MM.1S (cell line): ENCODE measurements around the gene MCF2L2.

Experiments used
- CTCF ChIP-seq: fragments of 300-600 bp; sonication (generic); IDR thresholded peaks from 2 replicates; pipeline ENCODE4 v1.5.1; 2016; ENCODE audit warnings: antibody characterized with exemption, low read length, mixed read lengths
- EZH2 ChIP-seq: fragments of 300-600 bp; sonication (generic); optimal IDR thresholded peaks from 2 replicates; pipeline ENCODE3; 2017; ENCODE audit warnings: low read depth, mild to moderate bottlenecking, antibody characterized with exemption, low read length, mixed read lengths
- EZH2phosphoT487 ChIP-seq: fragments of 300-600 bp; sonication (generic); IDR thresholded peaks from 2 replicates; pipeline ENCODE4 v1.6.1; 2018; ENCODE audit warnings: antibody characterized with exemption, low read length

- TF ChIP-seq EZH2phosphoT487 (no peak), CTCF (no peak), EZH2 (no peak)
Observed at GRCh38 chr3:183331498-183331897, 96.9 kb downstream of the MCF2L2 start.
